GM21447 (cell line): ENCODE data around the gene GNAI3.

Experiments used
- ATAC-seq: cut with Tn5 transposase; IDR thresholded peaks from one replicate; pipeline ENCODE4 v1.9.1; 2021; ENCODE audit not compliant: unreplicated experiment

GNAI3 gene

GRCh38 chr1:109634771-109635750, 86.6 kb downstream of the GNAI3 start:
- ATAC-seq: no peak

GRCh38 chr1:109635862-109636200, 87.4 kb downstream of the GNAI3 start:
- no peak for ATAC-seq

- ATAC-seq: no peak
Observed at GRCh38 chr1:109636201-109636952, 88.0 kb downstream of the GNAI3 start.

GRCh38 chr1:109637446-109637845, 89.0 kb downstream of the GNAI3 start:
- ATAC-seq: no peak

- no peak for ATAC-seq
Observed at GRCh38 chr1:109639063-109639840, 90.8 kb downstream of the GNAI3 start.

GRCh38 chr1:109639841-109640184, 91.4 kb downstream of the GNAI3 start:
- no peak for ATAC-seq

GRCh38 chr1:109640285-109640865, 92.0 kb downstream of the GNAI3 start:
- peak; percentile 73 for ATAC-seq

- ATAC-seq: no peak
Observed at GRCh38 chr1:109641078-109641740, 92.8 kb downstream of the GNAI3 start.

- no peak for ATAC-seq
Observed at GRCh38 chr1:109641861-109642260, 93.4 kb downstream of the GNAI3 start.

GRCh38 chr1:109642626-109643025, 94.2 kb downstream of the GNAI3 start:
- ATAC-seq: no peak

- ATAC-seq: peak; percentile 71
Observed at GRCh38 chr1:109643385-109644230, 95.2 kb downstream of the GNAI3 start.

GRCh38 chr1:109644670-109645069, 96.3 kb downstream of the GNAI3 start:
- no peak for ATAC-seq

GRCh38 chr1:109649491-109649914, 101.1 kb downstream of the GNAI3 start:
- no peak for ATAC-seq

GRCh38 chr1:109650609-109651008, 102.2 kb downstream of the GNAI3 start:
- ATAC-seq: no peak

- no peak for ATAC-seq
Observed at GRCh38 chr1:109652402-109652801, 104.0 kb downstream of the GNAI3 start.

GRCh38 chr1:109653306-109653705, 104.9 kb downstream of the GNAI3 start:
- ATAC-seq: no peak

GRCh38 chr1:109654519-109654918, 106.1 kb downstream of the GNAI3 start:
- no peak for ATAC-seq

- peak; percentile 89 for ATAC-seq
Observed at GRCh38 chr1:109655615-109656519, 107.5 kb downstream of the GNAI3 start, which contains the start of gene GSTM4. Gene GSTM4, plus strand, starts transcription at chr1:109656099. Its CDS starts 291 bp downstream, at chr1:109656390.
